NCI-H345 (cell line): ENCODE data around the gene COX6B1.
A peak's percentile ranks its signal among the peaks of the same experiment; 100 is the strongest.
"Not testable (repeated sequence)": the region's sequence is repeated elsewhere in the genome, so short reads cannot be mapped to it uniquely, and the experiment has no call there.

ENCODE experiments used
- DNase-seq: peaks from one replicate; lab custom pipeline; 2025; lab: John Stamatoyannopoulos, UW

Gene COX6B1

DNA sequence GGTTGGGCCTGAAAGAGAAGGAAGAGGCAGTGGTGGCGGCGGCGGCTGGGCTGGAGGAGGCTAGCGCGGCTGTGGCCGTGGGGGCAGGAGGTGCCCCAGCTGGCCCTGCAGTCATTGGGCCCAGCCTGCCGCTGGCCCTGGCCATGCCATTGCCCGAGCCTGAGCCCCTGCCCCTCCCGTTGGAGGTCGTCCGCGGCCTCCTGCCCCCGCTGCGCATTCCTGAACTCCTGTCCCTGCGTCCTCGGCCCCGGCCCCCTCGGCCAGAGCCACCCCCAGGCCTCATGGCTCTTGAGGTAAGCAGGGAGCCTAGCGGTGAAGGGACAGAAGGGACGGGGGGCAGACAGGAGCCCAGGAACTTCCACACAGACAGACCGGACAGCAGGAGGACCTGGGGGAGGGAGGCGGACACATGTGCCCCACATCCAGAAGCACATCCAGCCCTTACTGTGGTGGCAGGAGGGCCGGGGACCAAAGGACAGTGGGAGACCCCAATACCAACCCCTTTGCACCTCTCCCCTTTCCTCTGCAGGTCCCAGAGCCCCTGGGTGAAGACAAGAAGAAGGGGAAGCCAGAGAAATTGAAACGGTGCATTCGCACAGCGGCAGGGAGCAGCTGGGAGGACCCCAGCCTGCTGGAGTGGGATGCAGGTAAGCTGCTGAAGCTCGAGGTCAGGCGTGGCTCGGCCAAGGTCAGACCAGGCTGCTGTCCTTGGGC is 14.2 kb upstream of the COX6B1 start:
- no peak for DNase-seq

DNA sequence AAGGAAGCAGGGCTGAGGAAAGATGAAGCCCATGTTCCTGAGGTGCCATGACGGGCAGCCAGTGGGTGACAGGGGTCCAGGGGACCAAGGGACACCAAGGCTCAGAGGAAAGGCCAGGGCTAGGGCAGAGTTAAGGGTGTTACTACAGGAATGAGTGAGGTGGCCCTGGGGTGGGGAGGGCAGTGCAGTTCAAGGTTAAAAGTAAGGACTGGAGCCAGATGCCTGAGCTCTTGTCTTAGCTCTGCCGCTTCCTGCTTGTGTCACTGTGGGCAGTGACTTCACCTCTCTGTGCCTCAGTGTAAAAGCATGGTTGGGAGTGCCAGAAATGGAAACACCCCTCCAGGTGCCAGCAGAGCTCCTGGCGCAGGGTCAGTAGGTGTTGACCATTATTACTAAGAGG is 11.5 kb upstream of the COX6B1 start:
- DNase-seq = no peak

DNA sequence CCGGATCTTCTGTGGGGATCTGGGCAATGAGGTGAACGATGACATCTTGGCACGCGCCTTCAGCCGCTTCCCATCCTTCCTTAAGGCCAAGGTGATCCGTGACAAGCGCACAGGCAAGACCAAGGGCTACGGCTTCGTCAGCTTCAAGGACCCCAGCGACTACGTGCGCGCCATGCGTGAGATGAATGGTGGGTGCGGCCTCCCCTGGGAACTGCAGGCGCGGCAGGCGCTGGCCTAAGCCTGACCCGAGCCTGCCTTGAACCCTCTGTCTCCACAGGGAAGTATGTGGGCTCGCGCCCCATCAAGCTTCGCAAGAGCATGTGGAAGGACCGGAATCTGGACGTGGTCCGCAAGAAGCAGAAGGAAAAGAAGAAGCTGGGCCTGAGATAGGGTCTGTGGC is 11.0 kb upstream of the COX6B1 start:
- no peak for DNase-seq

DNA sequence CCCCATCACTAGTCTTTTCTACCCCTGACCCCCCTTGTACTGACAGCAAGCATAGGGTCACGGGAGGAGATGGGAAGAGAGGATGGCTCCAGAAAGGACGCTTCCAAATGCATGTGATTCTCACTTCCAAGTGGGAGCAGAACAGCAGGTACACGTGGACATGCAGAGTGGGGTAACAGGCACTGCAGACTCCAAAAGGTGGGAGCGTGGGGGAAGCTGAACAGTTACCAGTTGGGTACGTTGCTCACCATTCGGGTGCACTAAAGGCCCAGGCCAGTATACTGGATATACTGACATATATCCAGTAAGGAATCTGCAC is 8.8 kb upstream of the COX6B1 start:
- no peak for DNase-seq

DNA sequence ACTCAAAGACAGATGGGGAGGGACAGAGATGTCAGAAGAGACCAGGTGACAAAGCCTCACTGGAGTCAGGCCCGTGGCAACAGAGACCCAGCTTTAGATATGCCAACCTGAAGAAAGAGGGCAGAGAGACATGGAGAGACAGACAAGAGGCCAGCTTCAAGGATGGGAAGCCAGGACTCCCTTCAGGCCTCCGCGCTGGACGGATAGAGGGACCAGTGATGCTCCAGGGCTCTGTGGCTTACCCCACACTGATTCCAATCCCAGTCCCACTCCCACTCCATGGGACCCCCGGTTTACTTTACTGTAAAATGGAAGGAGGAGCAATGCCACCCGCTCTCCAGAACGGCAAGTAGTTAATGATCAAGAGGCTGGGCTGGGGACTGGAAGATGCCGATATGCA is 8.3 kb upstream of the COX6B1 start:
- DNase-seq = no peak

DNA sequence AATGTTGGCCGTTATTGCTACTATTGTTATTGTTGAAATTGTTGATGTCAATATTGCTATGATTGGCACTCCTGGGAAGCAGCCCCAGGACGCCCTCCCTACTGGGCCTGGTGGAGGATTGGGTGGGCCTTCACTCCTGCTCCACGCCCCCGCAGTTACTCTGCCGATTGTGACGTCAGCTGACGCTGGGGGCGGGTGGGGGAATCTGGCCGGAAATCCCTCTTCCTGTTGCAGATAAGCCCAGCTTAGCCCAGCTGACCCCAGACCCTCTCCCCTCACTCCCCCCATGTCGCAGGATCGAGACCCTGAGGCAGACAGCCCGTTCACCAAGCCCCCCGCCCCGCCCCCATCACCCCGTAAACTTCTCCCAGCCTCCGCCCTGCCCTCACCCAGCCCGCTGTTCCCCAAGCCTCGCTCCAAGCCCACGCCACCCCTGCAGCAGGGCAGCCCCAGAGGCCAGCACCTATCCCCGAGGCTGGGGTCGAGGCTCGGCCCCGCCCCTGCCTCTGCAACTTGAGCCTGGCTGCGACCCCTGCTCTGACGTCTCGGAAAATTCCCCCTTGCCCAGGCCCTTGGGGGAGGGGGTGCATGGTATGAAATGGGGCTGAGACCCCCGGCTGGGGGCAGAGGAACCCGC is 6.5 kb upstream of the COX6B1 start, which contains the start of gene ETV2:
ETV2 (plus strand) TSS at position 231 of the 637 bp plus-strand sequence. CDS start 716 bp downstream, outside the sequence.
- no peak for DNase-seq

DNA sequence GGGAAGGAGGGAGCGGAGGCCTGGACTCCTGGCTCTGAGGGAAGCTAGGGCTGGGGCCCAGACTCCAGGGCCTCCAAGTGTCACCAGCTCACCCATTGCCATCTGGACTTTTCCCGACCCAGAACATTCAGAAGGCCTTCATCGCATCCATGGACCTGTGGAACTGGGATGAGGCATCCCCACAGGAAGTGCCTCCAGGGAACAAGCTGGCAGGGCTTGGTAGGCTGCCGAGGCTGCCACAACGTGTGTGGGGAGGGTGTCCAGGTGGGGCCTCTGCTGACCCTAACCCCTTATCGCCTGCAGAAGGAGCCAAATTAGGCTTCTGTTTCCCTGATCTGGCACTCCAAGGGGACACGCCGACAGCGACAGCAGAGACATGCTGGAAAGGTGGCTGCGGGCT is 5.8 kb upstream of the COX6B1 start:
- no peak for DNase-seq

DNA sequence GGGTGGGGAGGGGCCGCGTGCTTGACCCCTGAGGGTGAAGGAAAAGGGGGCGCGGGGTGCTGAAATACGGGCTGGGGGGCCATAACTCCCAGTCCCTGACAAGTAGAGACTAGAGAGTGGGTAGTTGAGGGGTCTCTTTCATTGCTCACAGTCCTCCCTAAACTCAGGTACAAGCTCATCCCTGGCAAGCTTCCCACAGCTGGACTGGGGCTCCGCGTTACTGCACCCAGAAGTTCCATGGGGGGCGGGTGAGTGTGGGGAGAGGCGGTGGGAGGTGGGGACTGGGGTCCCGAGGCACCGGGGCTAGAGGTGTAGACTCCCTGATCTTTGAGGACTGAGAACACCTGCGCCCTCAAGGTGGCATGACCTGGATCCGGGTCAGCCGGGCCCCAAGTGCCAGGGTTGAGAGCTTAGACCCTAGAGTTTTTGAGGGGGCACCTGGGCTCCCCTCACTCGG is 5.3 kb upstream of the COX6B1 start:
- DNase-seq = no peak

DNA sequence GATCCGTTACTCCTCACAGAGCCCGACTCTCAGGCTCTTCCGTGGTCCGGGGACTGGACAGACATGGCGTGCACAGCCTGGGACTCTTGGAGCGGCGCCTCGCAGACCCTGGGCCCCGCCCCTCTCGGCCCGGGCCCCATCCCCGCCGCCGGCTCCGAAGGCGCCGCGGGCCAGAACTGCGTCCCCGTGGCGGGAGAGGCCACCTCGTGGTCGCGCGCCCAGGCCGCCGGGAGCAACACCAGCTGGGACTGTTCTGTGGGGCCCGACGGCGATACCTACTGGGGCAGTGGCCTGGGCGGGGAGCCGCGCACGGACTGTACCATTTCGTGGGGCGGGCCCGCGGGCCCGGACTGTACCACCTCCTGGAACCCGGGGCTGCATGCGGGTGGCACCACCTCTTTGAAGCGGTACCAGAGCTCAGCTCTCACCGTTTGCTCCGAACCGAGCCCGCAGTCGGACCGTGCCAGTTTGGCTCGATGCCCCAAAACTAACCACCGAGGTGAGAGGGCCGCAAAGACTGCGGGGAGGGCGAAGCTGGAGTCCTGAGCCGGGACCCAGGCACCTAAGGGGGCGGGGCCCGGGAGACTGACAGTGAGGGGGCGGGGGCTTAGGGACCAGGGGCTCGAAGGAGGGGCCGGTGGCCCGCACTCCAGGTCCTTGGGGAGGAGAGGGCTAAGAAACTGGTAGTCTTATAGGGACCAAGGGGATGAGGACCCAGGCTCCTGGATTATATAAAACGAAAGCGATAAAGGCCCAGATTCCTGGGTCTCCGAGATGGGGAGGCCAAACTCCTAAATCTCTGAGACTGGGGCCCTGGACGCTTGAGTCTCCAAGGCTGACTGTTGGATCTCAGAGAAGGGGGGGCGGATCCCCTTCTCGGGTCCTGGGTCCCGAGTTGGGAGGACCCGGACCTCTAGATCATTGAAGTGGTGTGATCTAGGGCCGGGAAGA is 4.6 kb upstream of the COX6B1 start:
- DNase-seq = peak; percentile 99

DNA sequence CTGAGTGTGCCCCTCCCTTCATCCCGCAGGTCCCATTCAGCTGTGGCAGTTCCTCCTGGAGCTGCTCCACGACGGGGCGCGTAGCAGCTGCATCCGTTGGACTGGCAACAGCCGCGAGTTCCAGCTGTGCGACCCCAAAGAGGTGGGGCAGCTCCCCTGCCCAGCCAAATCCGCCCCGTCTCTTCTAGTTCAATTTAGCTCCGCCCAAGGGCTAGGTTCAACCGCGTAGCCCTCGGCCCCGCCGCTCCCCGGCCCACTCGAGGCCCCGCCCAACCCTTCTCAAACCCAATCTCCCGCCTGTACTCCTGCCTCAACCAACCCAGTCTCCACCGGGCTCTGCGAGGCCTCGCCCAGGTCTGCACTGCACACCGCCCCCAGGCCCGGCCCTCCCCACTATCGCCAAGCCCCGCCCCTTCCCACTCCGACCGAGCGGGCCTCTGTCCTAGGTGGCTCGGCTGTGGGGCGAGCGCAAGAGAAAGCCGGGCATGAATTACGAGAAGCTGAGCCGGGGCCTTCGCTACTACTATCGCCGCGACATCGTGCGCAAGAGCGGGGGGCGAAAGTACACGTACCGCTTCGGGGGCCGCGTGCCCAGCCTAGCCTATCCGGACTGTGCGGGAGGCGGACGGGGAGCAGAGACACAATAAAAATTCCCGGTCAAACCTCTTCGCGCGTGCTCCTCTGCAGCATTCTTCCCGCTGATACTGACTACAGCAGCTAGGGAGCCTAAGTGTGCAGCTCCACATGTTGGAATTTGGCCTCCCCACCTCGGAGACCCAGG is 3.7 kb upstream of the COX6B1 start:
- DNase-seq = peak; percentile 100

DNA sequence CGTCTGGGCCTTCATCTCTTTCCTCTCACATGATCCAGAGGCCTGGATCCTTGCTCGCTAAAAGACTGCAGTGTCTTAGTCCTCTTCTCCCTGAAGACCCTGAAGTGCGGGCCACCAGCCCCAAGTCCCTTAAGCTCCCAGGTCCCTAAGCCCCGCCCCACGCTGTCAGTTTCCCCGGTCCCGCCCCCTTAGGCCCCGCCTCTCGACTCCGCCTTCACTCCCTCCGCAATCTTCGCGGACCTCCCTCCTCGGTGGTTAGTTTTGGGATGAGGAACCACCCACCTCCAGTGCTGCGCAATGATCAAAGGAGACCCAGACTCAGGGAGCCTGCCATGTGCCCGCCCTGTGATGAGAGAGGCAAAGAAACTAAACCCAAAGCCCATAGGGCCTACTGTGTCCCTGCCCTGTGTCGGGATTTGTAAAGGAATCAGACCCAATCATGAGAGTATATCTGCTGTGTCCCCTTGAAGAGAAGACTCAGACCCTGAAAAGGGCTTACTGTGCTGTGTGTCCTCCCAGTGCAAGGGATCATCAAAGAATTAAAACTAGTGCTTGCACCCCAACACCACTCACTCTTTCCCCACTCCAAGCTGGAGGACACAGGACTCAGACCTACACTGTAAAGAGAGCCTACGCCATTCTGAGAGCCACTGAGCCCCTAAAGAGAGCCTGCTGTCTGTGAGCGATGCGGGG is 3.0 kb upstream of the COX6B1 start:
- peak; percentile 95 for DNase-seq

DNA sequence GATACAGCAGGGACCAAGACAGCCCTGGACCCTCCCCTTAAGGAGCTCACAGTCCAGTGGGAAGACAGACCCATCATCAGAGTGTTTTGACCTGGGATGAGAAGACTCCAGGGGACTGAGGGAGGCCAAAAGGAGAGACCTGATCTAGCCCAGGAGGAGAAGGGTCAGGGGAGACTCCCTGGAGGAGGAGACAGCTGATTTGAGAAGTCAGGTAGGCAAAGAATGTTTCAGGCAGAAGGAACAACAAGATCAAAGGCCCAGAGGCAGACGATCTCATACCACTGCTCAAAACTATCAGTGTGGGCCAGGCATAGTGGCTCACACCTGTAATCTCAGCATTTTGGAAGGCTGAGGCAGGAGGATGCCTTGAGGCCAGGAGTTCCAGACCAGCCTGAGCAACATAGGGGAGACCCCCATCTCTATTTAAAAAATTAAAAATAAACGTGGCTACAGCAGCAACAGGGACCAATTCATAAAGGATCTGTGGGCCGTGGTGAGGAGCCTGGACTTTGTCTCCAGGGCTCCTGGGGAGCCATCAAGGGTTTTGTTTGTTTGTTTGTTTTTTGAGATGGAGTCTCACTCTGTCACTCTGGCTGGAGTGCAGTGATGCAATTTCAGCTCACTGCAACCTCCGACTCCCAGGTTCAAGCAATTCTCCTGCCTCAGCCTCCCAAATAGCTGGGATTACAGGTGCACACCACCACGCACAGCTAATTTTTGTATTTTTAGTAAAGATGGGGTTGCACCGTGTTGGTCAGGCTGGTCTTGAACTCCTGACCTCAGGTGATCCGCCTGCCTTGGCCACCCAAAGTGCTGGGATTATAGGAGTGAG is 2.2 kb upstream of the COX6B1 start:
- no peak for DNase-seq

DNA sequence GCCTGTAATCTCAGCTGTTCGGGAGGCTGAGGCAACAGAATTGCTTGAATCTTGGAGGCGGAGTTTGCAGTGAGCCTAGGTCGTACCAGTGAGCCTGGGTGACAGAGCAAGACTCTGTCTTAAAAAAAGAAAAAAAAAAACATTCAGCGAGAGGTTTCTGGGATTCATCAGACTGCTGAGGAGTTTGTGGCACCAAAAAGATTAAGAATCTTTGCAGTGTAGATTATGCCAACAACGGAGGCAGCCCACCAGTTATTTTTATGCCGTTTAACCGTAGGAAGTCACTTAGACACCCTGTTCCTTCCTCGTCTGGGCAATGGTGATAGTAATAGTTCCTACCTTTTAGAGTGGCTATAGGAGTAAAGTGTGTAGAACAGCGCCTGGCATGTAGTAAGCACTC is 2.5 kb downstream of the COX6B1 start:
- no peak for DNase-seq

DNA sequence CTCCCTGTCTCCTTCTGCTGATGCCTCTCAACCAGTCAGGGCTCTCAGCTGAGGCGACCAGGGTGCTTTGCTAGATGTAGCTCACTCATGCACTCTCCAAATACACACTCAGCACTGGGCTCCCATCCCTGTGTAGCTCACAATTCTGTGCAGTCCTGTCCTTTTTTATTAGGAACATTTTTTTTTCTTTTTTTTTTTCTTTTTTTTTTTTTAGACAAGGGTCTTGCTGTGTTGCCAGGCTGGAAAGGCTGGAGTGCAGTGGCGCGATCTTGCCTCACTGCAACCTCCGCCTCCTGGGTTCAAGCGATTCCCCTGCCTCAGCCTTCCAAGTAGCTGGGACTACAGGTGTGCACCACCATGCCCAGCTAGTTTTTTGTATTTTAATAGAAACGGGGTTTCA is 6.7 kb downstream of the COX6B1 start:
- DNase-seq = not testable (repeated sequence)

DNA sequence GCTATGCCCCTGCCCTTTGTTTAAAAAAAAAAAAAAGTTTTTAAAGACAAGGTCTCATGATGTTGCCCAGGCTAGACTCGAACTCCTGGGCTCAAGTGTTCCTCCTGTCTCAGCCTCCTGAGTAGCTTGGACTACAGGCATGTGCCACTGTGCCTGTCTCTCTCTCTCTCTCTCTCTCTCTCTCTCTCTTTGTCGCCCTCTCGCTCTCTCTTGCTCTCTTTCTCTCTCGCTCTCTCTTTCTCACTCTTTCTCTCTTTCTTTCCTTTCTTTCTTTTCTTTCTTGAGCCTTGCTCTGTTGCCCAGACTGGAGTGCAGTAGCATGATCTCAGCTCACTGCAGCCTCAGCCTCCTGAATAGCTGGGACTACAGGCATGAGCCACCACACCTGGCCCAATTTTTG is 7.5 kb downstream of the COX6B1 start:
- no peak for DNase-seq

DNA sequence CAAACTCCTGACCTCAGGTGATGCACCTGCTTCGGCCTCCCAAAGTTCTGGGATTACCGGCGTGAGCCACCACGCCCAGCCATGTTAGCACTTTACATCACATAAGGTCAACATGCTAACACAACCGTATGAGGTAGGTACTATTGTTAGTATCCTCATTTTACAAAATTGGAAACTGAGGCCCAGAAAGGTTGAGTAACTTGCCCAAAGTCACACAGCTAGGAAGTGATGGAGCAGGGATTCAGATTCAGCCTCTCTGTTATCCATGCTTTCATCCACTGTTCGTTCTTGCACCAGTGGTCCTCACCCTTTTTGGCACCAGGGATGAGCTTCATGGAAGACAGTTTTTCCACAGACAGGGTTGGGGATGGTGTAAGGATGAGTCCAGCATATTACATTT is 8.6 kb downstream of the COX6B1 start:
- no peak for DNase-seq

DNA sequence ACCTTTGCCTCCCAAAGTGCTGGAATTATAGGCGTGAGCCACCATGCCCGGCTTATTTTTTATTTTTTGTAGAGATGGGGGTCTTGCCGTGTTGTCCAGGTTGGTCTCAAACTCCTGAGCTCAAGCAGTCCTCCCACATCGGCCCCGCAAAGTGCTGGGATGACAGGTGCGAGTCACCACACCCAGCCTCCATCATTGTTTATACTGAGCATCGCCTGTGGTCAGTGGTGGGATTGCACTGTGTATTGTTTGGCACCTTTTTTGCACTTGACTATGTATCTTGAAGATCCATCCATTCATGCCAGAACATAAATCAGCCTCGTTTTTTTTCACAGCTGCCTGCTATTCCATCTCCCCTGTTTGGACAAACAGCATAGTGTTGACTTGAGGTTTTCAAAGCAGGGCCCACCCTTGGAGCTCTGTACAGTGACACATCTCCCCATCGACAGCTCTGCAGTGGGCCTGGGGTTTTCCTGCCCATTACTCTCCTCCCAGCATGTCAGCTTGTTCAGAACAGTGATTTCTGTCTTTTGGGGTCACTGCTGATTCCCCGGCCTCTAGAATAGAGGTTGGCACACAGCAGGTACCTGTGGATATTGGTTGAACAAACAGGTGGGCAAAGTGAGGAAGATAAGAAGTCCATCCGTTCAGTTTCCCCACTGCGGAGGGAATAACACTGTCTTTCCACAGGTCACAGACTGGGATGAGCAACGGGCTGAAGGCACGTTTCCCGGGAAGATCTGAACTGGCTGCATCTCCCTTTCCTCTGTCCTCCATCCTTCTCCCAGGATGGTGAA is 10.0 kb downstream of the COX6B1 start:
- DNase-seq = no peak

DNA sequence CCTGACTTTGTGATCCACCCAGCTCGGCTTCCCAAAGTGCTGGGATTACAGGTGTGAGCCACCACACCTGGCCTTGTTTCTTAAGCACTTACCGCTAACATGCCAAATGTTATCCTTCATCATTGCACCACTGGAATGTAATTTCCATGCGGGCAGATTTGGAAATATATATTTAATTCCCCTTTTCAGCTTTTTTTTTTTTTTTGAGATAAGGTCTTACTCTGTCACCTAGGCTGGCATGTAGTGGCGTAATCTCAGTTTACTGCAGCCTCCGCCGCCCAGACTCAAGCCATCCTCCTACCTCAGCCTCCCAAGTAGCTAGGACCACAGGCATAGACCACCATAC is 13.8 kb downstream of the COX6B1 start:
- no peak for DNase-seq

DNA sequence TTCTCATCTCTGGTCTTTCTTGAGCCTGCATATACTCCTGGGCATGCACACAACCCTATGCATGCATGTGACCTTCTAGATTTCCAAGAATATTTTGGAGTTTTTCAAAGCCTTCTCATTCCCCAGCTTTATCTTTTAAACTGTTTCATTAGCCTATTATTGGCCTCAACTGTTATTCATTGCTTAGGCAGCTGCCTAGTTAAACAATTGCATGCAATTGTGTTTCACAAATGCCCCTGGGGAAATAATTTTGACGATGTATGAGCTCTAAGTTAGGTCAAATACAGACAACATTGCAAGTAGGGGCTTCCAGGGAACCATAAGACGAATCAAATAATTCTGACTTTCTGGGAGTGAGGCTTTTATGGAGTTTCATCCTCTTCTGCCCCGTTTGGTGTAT is 15.9 kb downstream of the COX6B1 start:
- no peak for DNase-seq

DNA sequence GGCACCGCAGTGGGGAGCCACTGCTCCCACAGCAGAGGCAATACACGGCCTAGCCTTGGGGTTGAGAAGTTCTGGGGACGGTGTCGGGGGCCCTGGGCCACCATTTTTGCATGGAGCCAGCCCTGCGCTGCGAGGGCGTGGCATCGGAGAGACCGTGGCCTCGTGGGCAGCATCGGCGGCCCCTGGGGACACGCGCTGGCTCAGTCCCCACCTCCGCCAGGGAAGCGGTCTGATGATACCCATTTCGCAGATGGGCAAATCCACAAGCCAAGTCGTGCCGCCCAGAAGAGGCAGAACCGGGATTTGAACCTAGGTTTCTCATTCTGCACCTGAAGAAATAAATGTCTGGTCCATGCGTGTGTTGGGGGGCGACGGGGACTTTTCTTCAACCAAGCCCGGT is 17.0 kb downstream of the COX6B1 start:
- no peak for DNase-seq
